OCI-LY7 (cell line): Measurements from ENCODE around the gene ACTN1. TPM values are rescaled to one million over a fixed set of nuclear protein-coding genes. Genes with fewer than 3 reads are reported as not detected.

Experiments used
- BruUV-seq: library from RNA; stranded (reverse); fragments of 400-500 nt; replicated peaks from 2 replicates; lab custom pipeline; 2021; lab: Mats Ljungman, UMichigan
- CTCF ChIA-PET: fragments of 300-600 bp; sonication (Branson Sonifier 250); formaldehyde crosslinking; loops from one replicate; lab custom pipeline; 2022; ENCODE audit warnings: antibody characterized with exemption; ENCODE audit not compliant: unreplicated experiment; lab: Charles Lee
- POLR2A ChIA-PET: fragments of 300-600 bp; sonication (Branson Sonifier 250); formaldehyde crosslinking; loops from one replicate; lab custom pipeline; 2022; ENCODE audit warnings: antibody characterized with exemption; lab: Charles Lee
- DNase-seq: peaks from one replicate; pipeline ENCODE4 v3.0.0-alpha.2; 2015; ENCODE audit warnings: low spot score
- H2AFZ ChIP-seq: fragments of 200-600 bp; sonication (generic), shearing (Covaris generic); 2 replicates; pipeline ENCODE4 v1.6.1; 2014; ENCODE audit warnings: mild to moderate bottlenecking, antibody characterized with exemption, low read length, moderate library complexity
- H3K27ac ChIP-seq: fragments of 200-600 bp; sonication (generic); 2 replicates; pipeline ENCODE4 v1.5.1; 2014; ENCODE audit warnings: mixed run types, low read depth, mild to moderate bottlenecking, moderate library complexity, low read length, inconsistent platforms; ENCODE audit not compliant: poor library complexity, severe bottlenecking
- H3K36me3 ChIP-seq: fragments of 200-600 bp; sonication (generic); 2 replicates; pipeline ENCODE4 v1.6.1; 2014; ENCODE audit warnings: mild to moderate bottlenecking, antibody characterized with exemption, low read length, moderate library complexity, mixed read lengths; ENCODE audit not compliant: insufficient read depth
- H3K4me1 ChIP-seq: fragments of 200-600 bp; sonication (generic); 2 replicates; pipeline ENCODE4 v1.5.1; 2014; ENCODE audit warnings: mild to moderate bottlenecking, low read length; ENCODE audit not compliant: insufficient read depth, poor library complexity, severe bottlenecking
- H3K4me2 ChIP-seq: fragments of 200-600 bp; sonication (generic); 2 replicates; pipeline ENCODE4 v1.6.1; 2014; ENCODE audit warnings: mild to moderate bottlenecking, low read length
- H3K4me3 ChIP-seq: fragments of 200-600 bp; sonication (generic); 2 replicates; pipeline ENCODE4 v1.5.1; 2014; ENCODE audit warnings: mild to moderate bottlenecking, low read depth, low read length; ENCODE audit not compliant: poor library complexity, severe bottlenecking
- H3K79me2 ChIP-seq: fragments of 200-600 bp; sonication (generic); 2 replicates; pipeline ENCODE4 v1.6.1; 2016; ENCODE audit warnings: low read depth, mild to moderate bottlenecking, low read length, moderate library complexity, mixed read lengths; ENCODE audit not compliant: insufficient read depth
- H3K9me2 ChIP-seq: fragments of 200-600 bp; sonication (generic); 2 replicates; pipeline ENCODE4 v1.6.1; 2016; ENCODE audit warnings: mild to moderate bottlenecking, low read length, mixed read lengths; ENCODE audit not compliant: insufficient read depth
- H3K9me3 ChIP-seq: fragments of 200-600 bp; sonication (generic); 2 replicates; pipeline ENCODE4 v1.6.1; 2014; ENCODE audit warnings: mild to moderate bottlenecking, mixed run types, low read length, mixed read lengths
- H4K20me1 ChIP-seq: fragments of 200-600 bp; sonication (generic); 2 replicates; pipeline ENCODE4 v1.6.1; 2014; ENCODE audit warnings: mild to moderate bottlenecking, antibody characterized with exemption, low read length, moderate library complexity, mixed read lengths; ENCODE audit not compliant: insufficient read depth
- EZH2phosphoT487 ChIP-seq: fragments of 200-600 bp; sonication (generic); IDR thresholded peaks from 2 replicates; pipeline ENCODE4 v1.6.1; 2018; ENCODE audit warnings: low read depth, borderline replicate concordance, mild to moderate bottlenecking, mixed run types, antibody characterized with exemption, low read length, moderate library complexity, mixed read lengths
- intact Hi-C: fragments of 100-400 bp; cut with micrococcal nuclease; formaldehyde crosslinking; loops from one replicate; pipeline ENCODE4 v1.10.0; 2022; ENCODE audit not compliant: unreplicated experiment
- total RNA-seq, 2 experiments: library from RNA; depleted of rRNA in 1 of 2; stranded (reverse); fragments of >200 nt in 1 of 2; shearing (Covaris generic) in 1 of 2; gene quantifications; 2 replicates each; pipeline ENCODE4 v1.2.3, GENCODE V29; 2014 to 2022
- TF ChIP-seq, protein P1 (sequence below): fragments of 200-600 bp; sonication (generic); conservative IDR thresholded peaks from 2 replicates; pipeline ENCODE4 v1.5.1; 2014; ENCODE audit warnings: mild to moderate bottlenecking, antibody characterized with exemption, low read length, moderate library complexity, mixed read lengths

The ACTN1 gene
- total RNA-seq, 2 experiments from 2014 or later: 0.51 to 1.8 TPM

- POLR2A ChIA-PET: no interaction called here
- intact Hi-C loops: no loop called here
- no peak for TF ChIP-seq EZH2phosphoT487
- TF ChIP-seq, protein P1, sequence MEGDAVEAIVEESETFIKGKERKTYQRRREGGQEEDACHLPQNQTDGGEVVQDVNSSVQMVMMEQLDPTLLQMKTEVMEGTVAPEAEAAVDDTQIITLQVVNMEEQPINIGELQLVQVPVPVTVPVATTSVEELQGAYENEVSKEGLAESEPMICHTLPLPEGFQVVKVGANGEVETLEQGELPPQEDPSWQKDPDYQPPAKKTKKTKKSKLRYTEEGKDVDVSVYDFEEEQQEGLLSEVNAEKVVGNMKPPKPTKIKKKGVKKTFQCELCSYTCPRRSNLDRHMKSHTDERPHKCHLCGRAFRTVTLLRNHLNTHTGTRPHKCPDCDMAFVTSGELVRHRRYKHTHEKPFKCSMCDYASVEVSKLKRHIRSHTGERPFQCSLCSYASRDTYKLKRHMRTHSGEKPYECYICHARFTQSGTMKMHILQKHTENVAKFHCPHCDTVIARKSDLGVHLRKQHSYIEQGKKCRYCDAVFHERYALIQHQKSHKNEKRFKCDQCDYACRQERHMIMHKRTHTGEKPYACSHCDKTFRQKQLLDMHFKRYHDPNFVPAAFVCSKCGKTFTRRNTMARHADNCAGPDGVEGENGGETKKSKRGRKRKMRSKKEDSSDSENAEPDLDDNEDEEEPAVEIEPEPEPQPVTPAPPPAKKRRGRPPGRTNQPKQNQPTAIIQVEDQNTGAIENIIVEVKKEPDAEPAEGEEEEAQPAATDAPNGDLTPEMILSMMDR: no peak
- Histone ChIP-seq H2AFZ (no peak overlapping the region), H3K9me2 (no peaks in the 10 kb centered on the region), H3K27ac (no peak overlapping the region), H3K36me3 (no peaks in the 10 kb centered on the region), H3K4me1 (peaks cover 5% of the 10 kb centered on the region), H3K9me3 (no peaks in the 10 kb centered on the region), H3K4me2 (no peak overlapping the region), H3K4me3 (no peak overlapping the region), H3K79me2 (no peaks in the 10 kb centered on the region), H4K20me1 (no peaks in the 10 kb centered on the region)
- BruUV-seq: no TSS peak
- DNase-seq: no peak
- CTCF ChIA-PET: no interaction called here
Observed at GRCh38 chr14:68846466-68846865, 132.6 kb downstream of the ACTN1 start.

DNA sequence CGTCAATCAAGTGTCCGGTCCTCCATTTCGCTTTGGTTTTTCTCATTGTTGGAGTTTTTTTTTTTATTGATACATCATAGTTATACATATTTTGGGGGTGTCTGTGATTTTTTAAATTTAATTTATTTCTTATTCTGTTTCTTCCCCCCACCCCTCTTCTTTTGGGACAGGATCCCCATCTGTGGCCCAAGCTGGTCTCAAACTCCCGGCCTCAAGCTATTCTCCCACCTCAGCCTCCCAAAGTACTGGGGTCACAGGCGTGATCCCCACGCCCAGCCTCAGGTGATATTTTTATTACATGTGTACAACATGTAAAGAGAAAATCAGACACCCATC, 134.9 kb downstream of the ACTN1 start:
- ChIA-PET CTCF (interaction anchor here (0.8 kb wide), 2 partner anchors 18 to 55 kb away, joined by 3 read pairs; no protein-coding TSS in a partner anchor), POLR2A (interaction anchor here (0.6 kb wide), 2 partner anchors 15 to 25 kb away, joined by 3 read pairs; no protein-coding TSS in a partner anchor)
- BruUV-seq: no TSS peak
- Histone ChIP-seq H3K79me2 (no peaks in the 10 kb centered on the region), H3K4me1 (peaks cover 5% of the 10 kb centered on the region), H3K9me2 (no peaks in the 10 kb centered on the region), H4K20me1 (no peaks in the 10 kb centered on the region), H2AFZ (no peak overlapping the region; the same call in 1 of the 2 replicates), H3K9me3 (no peaks in the 10 kb centered on the region), H3K4me3 (no peak overlapping the region), H3K27ac (no peak overlapping the region), H3K4me2 (peak overlapping the region; percentile 68), H3K36me3 (no peaks in the 10 kb centered on the region)
- intact Hi-C loops: loop anchor here (1.0 to 5.0 kb wide), 2 partner anchors 596 to 902 kb away; no protein-coding TSS in a partner anchor
- DNase-seq: no peak
- no peak for TF ChIP-seq EZH2phosphoT487
- TF ChIP-seq, protein P1: peak; percentile 55; the same call in 1 of the 2 replicates

DNA sequence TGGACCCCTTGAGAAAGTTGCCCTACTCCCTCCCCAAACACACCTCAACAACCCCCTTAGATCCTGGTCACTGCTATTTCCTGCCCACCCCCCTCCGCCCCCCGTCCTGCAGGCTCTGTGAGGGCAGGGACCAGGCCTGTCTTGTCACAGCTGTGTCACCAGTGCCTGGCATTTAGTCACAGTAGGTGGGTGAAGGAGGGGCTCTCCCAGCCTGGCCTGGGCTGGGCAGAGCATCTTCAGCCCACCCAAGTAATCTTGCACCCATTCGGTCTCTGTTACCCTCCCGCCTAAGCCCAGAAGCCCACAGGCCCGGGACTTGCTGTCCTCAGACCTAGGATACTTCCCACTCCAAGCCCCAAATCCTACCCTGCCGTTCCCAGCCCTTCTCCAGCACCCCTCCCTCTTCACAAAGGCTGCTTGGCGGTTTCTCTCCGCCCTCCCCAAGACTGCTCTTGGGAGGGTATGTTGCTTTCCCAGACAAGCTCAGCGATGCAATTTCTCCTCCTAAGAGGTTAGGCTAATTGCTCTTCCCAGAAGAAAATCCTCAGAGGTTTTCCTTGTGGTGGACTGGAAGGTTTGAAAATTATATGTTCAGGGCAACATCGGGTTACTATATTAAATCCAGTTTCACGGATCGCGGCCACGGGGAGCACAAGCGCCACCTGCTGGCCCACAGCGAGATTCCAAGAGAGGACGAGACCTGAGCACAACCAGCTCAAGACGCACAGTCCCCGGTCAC, 135.5 kb downstream of the ACTN1 start:
- DNase-seq: peak; percentile 70
- peak overlapping the region; percentile 68 for H3K4me2 ChIP-seq

More for the DNA sequence above, 135.5 kb downstream of the ACTN1 start:
- H2AFZ ChIP-seq: peak overlapping the region; percentile 73; the same call in 1 of the 2 replicates
- H3K9me3 ChIP-seq: no peaks in the 10 kb centered on the region
- intact Hi-C loops: loop anchor here (1.0 to 5.0 kb wide), 2 partner anchors 595 to 901 kb away; no protein-coding TSS in a partner anchor
- H3K4me3 ChIP-seq: peak overlapping the region; percentile 33
- H3K9me2 ChIP-seq: no peaks in the 10 kb centered on the region
- no TSS peak for BruUV-seq
- CTCF ChIA-PET: interaction anchor here (0.5 to 0.8 kb wide), 3 partner anchors 19 to 899 kb away, joined by 3 read pairs; no protein-coding TSS in a partner anchor
- H3K27ac ChIP-seq: no peak overlapping the region
- H3K4me1 ChIP-seq: peaks cover 5% of the 10 kb centered on the region
- POLR2A ChIA-PET: no interaction called here
- no peaks in the 10 kb centered on the region for H3K79me2 ChIP-seq
- no peaks in the 10 kb centered on the region for H4K20me1 ChIP-seq
- TF ChIP-seq EZH2phosphoT487: no peak
- TF ChIP-seq, protein P1: peak; percentile 100
- no peaks in the 10 kb centered on the region for H3K36me3 ChIP-seq
